ENCODE results near the gene DDI2.
"Not testable (repeated sequence)": the region's sequence is repeated elsewhere in the genome, so short reads cannot be mapped to it uniquely, and the experiment has no call there.

DDI2 gene

GRCh38 chr1:15633756-15634420 lies 16.6 kb downstream of the DDI2 start:
- in situ Hi-C loops (cut with MboI; ENCODE audit: low sequenced_read_pairs): no loop called here

- in situ Hi-C loops (cut with MboI; ENCODE audit: low sequenced_read_pairs): no loop called here
Observed at GRCh38 chr1:15636436-15636835, 19.2 kb downstream of the DDI2 start.

GRCh38 chr1:15637826-15638225 lies 20.6 kb downstream of the DDI2 start:
- in situ Hi-C loops (cut with MboI; ENCODE audit: low sequenced_read_pairs): no loop called here

GRCh38 chr1:15639262-15639661 lies 22.0 kb downstream of the DDI2 start:
- in situ Hi-C loops (cut with MboI; ENCODE audit: low sequenced_read_pairs): no loop called here

DNA sequence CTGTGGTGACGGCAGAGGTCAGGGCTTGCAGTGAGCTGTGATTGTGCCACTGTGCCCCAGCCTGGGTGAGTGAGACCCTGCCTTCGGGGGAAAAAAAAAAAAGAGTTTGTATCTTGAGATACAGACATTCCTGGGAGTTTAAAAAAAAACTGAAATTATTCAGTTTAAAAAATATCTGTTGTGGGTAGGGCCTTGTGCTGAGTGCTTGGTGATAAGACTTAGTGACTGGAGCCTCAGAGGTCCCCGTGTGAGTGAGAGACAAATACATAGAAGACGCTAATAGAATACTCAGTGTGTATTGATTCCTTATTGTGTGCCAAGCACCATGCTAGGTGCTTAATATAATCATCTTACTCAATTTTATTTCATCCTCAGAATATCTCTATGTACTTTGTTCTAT lies 22.7 kb downstream of the DDI2 start:
- in situ Hi-C loops (cut with MboI; ENCODE audit: low sequenced_read_pairs): no loop called here

DNA sequence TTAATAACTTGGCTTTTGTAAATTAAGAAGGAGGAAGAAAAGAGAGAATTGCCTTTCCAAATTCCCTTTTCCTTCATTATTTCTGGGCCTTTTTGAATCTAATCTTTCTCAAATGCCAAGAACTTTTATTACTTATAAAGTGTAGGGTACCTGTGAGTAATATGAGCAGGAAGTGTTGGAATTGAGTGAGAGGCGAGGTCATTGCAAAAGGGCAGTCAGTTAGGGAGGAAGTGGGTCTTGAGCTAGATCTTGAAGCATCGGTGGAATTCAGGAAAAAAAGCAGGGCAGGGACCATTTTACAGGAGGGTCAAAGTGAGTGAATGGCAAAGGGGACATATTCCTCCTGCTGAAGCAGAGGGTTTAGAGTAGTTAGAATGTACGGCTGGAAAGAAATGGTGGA lies 23.4 kb downstream of the DDI2 start:
- in situ Hi-C loops (cut with MboI; ENCODE audit: low sequenced_read_pairs): no loop called here

GRCh38 chr1:15649937-15650336 lies 32.7 kb downstream of the DDI2 start:
- in situ Hi-C loops (cut with MboI; ENCODE audit: low sequenced_read_pairs): no loop called here

DNA sequence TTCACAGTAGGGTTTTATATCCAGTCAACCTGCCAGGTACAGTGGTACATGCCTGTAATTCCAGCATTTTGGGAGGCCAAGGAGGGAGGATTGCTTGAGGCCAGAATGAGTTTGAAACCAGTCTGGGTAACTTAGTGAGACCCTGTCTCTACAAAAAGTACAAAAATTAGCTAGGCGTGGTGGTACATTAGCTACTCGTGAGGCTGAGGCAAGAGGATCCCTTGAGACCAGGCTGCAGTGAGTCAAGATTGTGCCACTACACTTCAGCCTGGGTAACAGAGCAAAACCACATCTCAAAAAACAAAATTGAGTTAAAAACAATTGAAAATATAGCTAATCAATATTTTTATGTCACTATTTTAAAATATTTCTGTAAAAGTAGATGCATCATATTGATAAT lies 33.2 kb downstream of the DDI2 start:
- in situ Hi-C loops (cut with MboI; ENCODE audit: low sequenced_read_pairs): no loop called here

DNA sequence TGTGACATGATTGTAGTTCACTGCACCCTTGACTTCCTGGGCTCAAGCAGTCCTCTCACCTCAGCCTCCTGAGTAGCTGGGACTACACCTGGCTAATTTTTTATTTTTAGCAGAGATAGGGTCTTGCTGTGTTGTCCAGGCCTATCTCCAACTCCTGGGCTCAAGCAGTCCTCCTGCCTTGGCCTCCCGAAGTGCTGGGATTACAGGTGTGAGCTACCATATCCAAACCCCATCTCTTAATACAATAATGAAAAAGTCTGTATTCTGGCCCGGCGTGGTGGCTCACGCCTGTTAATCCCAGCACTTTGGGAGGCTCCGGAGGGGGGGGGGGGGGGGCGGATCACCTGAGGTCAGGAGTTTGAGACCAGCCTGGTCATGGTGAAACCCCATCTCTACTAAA lies 34.9 kb downstream of the DDI2 start:
- in situ Hi-C loops (cut with MboI; ENCODE audit: low sequenced_read_pairs): not testable (repeated sequence)

DNA sequence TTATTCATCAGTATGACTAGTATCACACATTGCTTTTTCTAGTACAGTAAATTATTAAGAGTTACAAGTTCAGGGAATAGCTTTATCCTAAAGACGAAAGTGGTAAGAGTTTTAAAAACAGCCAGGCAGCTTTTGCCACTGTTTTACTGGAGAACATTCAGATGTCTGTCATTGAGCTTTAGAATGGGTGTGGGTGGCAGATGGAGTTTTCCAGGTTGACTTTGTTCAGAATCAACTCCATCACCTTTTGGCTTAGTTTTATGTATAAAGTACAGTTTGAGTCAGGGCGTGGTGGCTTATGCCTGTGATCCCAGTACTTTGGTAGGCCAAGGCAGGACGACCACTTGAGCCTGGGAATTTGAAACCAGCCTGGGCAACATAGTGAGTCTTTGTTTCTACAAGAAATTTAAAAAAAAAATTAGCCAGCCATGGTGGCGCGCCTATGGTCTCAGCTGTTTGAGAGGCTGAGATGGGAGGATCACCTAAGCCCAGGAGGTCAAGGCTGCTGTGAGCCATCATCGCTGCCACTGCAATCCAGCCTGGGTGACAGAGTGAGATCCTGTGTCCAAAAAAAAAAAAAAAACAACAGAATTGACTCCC lies 36.9 kb downstream of the DDI2 start:
- in situ Hi-C loops (cut with MboI; ENCODE audit: low sequenced_read_pairs): no loop called here

DNA sequence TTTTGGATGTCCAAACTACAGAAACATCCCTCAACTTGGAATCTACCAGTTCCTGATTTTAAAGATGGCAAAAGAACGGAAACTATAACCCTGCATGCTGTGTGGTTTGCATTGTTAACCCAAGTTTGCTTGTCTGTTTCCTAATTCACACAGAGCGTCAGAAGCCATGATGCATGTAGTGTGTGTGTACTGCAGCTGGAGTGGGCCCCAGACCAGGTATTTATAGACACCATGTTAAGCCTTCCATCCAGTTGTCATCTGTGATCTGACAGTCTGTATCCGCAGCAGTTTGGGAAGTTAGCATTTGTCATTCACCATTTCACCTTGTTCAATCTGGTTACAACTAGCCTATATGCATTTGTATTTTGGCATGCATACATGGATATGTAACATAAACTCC lies 39.2 kb downstream of the DDI2 start:
- in situ Hi-C loops (cut with MboI; ENCODE audit: low sequenced_read_pairs): no loop called here

GRCh38 chr1:15657021-15657420 lies 39.8 kb downstream of the DDI2 start:
- in situ Hi-C loops (cut with MboI; ENCODE audit: low sequenced_read_pairs): no loop called here

DNA sequence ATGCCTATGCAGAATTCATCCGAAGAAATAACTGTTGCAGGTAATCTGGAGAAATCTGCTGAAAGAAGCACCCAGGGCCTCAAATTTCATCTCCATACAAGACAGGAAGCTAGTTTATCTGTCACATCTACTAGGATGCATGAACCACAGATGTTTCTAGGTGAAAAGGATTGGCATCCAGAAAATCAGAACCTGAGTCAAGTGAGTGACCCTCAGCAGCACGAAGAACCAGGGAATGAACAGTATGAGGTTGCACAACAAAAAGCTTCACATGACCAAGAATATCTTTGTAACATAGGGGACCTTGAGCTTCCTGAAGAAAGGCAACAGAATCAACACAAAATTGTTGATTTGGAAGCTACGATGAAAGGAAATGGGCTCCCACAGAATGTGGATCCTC lies 42.9 kb downstream of the DDI2 start:
- in situ Hi-C loops (cut with MboI; ENCODE audit: low sequenced_read_pairs): no loop called here

DNA sequence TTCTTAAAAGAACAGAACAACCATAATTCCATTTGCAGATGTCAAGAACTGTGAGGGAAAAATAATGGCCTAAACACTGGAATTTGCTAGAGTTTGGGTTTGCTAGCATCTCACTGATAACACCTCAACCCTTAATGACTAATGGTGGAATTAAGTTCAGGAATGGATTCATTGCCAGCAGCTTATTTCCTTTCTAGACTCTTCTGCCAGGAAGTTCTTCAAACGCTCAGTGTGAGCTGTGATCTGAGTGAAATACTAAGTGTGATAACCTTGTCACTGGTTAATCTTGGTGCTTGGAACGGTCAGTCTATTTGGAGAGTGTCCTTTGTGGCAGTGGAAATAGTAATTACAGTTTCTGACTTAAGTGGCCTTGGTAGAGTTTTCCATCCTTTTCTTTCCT lies 45.2 kb downstream of the DDI2 start:
- in situ Hi-C loops (cut with MboI; ENCODE audit: low sequenced_read_pairs): no loop called here

DNA sequence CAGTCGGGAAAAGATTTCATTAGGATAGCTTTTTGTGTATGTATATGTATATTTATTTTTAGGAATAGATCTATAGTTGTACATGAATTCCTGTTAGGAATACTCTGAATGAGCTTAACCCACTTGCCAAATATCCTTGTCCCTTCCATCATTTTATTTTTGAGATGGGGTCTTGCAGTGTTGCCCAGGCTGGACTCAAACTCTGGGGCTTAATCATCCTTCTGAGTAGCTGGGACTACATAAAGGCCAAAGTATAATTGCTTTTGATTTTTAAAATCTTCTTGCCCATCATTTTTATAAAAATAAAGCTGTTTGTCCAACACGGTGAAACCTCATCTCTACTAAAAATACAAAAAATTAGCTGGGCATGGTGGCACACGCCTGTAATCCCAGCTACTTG lies 46.7 kb downstream of the DDI2 start:
- in situ Hi-C loops (cut with MboI; ENCODE audit: low sequenced_read_pairs): no loop called here

DNA sequence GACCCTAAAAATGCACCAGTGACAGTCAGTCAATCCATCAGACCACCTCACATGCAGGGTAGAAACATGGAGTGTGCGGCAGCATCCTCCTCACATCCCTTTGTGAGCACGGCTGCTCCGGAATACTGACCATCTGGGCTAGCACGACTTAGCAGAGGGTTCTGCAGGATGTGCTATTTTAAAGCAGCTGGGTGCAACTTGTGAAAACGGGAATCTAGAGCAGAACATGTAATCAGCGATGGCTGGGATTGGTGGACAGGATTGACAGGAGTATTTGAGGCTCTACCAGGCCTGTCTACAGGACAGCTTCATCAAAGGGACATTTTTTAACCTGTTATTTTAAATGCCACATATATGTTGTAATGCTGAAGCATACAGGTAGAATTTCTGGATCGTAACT lies 50.1 kb downstream of the DDI2 start:
- in situ Hi-C loops (cut with MboI; ENCODE audit: low sequenced_read_pairs): no loop called here

DNA sequence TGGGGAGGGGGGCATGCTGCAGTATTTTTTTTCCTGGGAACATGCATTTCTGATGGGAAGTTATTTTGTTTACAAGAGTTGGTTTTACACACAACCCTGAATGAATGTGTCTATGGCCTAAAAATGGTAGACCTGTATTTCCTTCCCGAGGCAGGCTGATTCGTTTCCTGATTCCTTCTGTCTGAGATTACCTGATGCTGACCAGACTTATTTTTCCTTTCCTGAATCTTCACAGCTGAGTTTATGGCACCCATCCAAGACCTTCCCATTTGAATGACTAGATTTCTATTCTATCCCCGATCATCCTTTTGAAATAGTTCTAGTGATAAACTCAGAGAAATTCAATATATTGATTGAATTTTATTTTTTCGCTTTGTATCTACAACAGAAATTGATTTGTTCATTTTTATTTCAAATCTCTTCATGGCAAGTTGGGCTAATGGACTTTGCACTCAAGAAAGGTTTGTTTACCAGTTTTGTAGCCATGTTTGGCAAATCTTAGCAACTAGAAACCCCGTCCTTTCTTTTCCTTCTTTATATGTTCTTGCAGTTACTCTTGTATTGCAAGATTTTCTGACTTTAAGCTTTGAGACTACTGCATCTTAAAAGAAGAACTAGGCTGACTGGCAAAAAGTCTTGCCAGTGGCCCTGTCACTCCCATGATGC lies 51.0 kb downstream of the DDI2 start:
- in situ Hi-C loops (cut with MboI; ENCODE audit: low sequenced_read_pairs): no loop called here

DNA sequence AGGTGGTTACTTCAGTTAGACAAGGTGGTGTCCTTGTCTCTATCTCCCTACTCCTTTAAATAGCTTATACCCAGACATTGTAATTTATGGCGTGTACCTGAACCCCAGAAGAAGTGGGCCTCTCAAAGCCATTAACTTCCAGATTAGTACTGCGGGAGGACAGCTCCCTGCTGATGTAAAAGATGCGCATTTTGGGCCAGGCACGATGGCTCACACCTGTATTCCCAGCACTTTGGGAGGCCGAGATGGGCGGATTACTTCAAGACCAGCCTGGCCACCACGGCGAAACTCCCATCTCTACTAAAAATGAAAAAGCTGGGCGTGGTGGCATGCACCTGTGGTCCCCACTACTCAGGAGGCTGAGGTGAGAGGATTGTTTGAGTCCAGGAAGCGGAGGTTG lies 51.8 kb downstream of the DDI2 start:
- in situ Hi-C loops (cut with MboI; ENCODE audit: low sequenced_read_pairs): no loop called here

- in situ Hi-C loops (cut with MboI; ENCODE audit: low sequenced_read_pairs): no loop called here
Observed at GRCh38 chr1:15669864-15670263, 52.6 kb downstream of the DDI2 start.

DNA sequence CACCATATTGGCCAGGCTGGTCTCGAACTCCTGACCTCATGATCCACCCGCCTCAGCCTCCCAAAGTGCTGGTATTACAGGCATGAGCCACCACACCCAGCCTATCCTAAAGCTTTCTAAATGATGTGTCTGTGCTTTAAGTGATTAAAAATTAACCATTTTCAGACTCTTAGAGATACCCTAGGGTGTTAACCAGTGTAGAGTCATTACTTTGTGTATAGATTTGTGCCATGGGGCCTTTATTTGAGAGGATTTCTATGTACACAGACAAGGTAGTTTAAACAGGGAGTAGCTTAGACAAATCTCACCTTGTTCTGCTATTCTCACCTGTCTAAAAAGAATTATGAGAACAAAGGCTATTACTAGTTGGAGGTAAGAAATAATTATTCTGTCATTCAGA lies 54.2 kb downstream of the DDI2 start:
- in situ Hi-C loops (cut with MboI; ENCODE audit: low sequenced_read_pairs): no loop called here

DNA sequence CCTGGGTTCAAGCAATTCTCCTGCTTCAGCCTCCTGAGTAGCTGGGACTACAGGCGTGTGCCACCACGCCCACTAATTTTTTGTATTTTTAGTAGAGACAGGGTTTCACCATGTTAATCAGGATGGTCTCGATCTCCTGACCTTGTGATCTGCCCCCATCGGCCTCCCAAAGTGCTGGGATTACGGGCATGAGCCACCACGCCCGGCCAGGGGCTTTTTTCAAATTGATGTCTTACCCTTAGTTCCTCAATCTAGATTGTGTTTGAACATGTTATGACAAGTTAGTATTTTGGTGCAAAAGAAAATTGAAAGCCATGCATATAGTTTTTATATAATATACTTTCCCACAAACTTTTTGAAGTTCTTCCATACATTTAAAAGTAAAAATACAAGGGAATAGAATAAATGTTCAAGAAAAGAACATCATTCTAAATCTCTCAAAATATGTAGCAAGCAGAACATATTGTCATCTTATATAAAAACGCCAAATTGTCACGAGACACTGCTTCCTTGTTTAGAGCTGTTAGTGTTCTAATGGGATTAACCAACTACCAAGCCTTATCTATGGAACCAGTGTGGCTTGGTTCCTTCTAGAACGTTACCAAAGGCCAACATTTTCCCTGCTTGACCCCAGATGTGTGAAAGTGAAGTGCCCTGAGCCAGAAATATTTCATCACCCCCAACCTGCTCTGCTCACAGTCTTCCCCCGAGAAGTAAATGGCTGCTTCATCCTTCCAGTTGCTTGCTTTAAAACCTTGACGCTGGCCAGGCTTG lies 57.3 kb downstream of the DDI2 start:
- in situ Hi-C loops (cut with MboI; ENCODE audit: low sequenced_read_pairs): no loop called here

DNA sequence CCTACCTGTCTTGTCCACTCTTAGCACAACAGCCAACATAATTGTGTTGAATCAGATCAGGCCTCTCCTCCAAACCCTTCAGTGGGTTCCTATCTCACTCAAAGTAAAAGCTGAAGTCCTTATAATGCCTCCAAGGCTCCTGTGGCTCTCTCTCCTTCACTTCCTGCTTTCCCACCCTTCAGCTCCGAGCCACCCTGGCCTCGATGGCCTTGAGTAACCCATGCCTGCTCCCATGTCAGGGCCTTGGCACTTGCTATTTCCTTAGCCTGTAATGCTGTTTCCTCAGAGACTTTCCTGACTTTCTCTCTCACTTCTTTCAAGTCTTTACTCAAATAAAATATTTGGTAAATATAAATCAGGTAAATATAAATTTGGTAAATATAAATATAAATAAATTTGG lies 58.8 kb downstream of the DDI2 start:
- in situ Hi-C loops (cut with MboI; ENCODE audit: low sequenced_read_pairs): no loop called here

Measured in HL-60/S4 treated with phorbol 12-myristate 13-acetate at 8.2 ng/mL for 4 days and 3 days (cell line).